IPS DF 19.7 (cell line): ENCODE measurements around the gene PHKA1.
"Not testable (repeated sequence)": the region's sequence is repeated elsewhere in the genome, so short reads cannot be mapped to it uniquely, and the experiment has no call there.

ENCODE experiments used
- DNase-seq: peaks from one replicate; pipeline ENCODE4 v3.0.0-alpha.2; 2013; ENCODE audit warnings: low read depth, low spot score

Gene PHKA1

DNA sequence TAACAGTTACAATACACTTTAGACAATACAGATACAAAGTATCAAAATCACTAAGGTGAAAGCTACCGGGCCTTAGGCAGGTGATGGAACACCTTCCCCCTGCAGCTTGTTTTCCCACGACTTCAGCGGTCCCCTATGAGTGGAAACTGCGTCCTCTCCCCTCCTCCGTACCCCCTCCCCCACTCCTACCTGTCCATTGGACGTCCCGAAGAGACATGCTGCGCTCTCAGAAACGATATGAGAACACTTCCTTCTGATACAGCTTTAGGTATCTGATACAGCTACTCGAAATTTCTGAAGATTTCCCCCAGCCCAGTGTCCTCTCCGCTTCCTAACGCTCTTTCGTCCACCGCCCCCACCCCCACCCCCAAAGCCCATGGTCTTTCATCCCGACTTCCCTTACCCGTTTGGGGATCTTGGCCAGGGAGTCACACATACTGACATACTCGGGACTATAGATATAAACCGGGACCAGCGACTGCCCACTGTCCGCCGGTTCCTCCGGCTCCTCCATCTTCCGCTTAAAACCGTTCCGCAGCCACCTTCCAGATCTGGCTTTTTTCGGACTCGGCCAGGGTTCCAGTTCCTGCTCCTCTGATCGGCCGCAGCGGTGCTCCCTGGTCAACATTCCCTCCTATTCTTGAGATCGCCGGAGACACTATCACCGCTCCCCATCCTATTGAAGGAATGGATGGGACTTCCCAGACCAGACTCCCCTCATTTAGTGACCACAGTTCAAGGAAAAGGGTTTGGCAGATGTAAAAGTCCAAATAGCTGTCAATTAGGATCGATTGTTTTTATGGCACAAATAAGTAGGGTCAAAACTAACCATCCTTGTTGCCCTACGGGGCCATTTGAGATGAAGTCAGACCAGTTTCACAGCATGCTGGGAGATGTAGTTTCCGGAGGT, 141.6 kb downstream of the PHKA1 start, which contains the start of gene HDAC8:
HDAC8 (minus strand) TSS at position 596 of the 910 bp plus-strand sequence; CDS start at position 514, 82 bp downstream.
- no peak for DNase-seq

DNA sequence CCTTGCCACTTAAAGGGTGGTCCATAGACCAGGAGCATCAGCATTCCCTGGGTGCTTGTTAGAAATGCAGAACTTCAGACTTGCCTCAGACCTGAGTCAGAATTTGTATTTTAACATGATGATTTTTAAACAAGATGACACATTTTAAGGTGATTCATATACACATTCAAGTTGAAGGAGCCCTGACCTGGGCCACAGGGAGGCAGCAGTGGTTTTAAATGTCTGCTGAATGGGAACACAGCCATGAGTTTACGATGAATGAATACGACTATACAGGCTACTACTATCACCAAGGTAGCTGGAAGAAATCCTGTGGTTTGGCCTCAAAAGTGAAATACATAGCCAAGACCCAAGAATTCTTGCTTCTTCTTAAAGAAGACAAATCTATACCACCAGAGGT, 144.3 kb downstream of the PHKA1 start:
- no peak for DNase-seq

DNA sequence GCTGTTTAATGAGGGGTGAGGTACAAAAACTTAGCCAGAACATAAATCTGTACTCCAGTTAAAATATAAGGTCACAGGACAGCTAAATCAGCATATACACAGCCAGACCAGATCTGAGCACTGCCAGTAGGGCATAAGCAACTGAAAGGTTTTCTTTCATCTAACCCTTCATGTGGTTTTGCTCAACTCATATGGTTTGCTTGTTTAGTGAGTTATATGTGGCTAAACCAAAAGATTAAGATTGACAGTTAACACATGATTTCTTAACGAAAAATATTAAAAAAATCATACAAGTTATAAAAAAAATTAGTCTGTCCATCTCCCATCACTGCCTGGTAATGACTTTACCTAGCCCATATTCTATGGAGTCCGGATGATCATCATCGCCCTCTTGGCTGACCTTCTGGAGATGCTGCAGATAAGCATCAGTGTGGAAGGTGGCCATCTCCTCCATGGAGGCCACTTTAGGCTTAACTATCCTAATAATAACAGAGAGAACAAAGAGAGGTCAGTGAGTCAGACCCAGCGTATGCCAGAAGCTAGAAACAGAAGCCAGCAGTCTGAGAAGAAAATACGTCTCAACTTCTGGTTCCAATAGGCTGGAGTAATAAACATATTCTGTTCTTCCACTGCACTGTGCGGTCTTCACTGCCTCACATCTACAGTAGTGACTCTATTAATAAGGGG, 145.6 kb downstream of the PHKA1 start:
- DNase-seq: no peak

DNA sequence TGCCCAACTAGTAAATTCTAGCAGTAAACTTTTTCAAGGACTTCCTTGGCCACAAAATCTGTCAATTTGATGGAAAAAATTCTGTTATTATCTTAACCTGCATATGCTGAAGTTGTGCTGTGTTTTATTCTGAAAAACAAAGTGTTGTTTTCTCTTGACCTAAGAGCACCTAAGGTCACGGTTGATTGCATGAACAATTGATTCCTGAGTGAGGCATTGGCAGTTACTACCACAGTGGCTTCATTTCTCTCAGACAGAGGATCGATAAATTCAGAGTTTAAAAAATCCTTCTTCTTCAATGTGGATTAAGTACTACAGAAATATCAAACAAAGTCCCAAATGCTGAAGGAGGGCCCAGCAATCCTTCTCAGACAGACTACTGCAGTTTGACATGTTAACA, 147.7 kb downstream of the PHKA1 start:
- no peak for DNase-seq

DNA sequence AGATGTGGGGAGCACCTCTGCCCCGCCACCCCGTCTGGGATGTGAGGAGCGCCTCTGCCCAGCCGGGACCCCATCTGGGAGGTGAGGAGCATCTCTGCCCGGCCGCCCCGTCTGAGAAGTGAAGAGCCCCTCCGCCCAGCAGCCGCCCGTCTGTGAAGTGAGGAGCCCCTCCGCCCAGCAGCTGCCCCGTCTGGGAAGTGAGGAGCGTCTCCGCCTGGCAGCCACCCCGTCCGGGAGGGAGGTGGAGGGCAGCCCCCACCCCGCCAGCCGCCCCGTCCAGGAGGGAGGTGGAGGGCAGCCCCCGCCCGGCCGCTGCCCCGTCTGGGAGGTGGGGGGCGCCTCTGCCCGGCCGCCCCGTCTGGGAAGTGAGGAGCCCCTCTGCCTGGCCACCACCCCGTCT, 154.5 kb downstream of the PHKA1 start:
- DNase-seq: not testable (repeated sequence)

DNA sequence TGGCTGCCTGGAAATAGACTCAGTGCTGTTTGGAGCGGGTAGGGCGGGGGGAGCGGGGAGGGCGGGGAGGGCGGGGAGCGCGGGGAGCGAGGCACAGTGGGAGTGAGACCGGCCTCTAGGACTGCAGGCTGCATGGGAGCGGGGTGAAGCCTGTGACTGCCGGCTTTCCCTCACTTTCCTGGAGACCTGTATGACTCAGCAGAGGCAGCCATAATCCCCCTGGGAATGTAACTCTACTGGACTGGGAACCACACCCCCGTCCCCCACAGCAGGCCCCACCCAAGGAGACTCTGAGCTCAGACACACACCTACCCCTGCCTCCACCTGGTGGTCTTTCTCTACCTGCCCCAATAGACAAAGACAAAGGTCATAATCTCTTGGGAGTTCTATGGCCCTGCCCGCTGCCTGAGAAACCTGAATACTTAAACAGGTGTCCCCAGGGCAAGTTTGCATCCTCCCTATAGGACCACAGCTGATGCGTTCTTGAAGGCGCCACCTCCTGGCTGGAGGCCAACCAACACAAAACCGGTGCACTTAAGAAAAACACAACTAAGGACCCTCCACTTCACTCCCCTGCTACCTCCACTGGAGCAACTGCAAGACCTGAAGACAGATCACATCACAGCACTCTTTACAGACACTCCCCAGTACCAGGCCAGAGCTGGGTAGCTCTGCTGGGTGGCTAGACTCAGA, 159.5 kb downstream of the PHKA1 start:
- peak; percentile 35 for DNase-seq

DNA sequence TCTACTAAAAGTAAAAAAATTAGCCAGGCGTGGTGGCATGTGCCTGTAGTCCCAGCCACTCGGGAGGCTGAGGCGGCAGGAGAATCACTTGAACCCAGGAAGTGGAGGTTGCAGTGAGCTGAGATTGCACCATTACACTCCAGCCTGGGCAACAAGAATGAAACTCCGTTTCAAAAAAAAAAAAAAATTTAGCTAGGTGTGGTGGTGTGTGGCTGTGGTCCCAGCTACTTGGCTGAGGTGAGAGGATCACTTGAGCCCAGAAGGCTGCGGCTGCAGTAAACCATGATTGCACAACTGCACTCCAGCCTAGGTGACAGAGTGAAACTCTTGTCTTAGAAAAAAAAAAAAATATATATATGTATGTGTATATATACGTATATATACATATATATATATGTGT, 161.7 kb downstream of the PHKA1 start:
- not testable (repeated sequence) for DNase-seq

DNA sequence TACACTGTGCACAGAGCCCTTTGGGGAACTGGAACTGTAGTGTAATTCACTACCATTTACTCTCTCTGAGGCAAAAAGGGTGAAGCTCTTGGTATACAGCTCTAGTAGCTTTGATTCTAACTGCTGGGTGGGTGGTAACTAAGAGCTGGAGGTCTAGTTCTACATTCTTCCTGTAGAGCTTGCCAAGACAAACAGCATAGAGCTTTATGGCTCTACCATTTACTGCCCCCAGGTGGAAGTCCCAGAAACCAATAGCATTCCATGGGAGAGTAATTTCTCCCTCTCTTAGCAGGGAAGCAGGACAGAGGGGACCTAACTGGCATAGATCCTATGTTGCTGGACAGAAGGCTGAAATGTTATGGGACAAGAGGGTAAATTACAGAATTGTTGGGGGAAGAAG, 168.1 kb downstream of the PHKA1 start:
- DNase-seq: no peak

DNA sequence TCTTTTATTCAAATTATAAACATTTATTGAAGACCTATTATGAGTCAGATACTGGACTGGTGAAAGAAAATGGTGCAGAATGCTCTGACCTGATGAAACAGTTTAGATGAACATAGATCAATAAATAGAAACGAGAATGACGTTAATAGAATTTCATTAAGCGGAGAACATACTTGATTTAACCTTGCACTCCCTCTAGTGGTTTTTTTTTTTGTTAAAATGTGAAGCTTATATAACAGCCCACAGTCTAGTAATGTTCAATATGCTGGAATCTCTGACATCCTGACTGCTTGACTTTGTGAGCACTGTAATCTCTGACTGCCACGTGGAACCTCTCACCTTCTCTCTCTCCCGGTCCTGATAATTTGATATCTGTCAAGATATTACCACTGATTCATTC, 173.8 kb downstream of the PHKA1 start:
- no peak for DNase-seq

DNA sequence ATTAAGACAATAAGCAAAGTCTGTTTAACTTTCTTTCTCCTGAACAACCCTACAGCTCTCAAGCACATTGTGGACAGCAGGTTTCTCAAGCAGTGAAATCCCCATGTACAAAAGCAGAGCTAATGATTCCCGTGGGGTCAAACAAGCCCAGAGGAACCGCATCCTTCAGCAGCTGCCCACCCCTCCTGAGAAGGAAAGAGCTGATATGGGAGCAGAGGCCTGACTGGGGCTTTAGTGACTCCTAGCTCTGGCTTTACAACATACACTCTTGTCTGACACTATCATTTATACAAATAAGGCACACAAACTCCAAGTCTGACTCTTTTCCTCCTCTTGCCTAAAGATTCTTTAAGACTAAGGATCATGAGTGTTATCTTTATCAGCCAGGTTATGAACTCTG, 174.3 kb downstream of the PHKA1 start:
- no peak for DNase-seq

DNA sequence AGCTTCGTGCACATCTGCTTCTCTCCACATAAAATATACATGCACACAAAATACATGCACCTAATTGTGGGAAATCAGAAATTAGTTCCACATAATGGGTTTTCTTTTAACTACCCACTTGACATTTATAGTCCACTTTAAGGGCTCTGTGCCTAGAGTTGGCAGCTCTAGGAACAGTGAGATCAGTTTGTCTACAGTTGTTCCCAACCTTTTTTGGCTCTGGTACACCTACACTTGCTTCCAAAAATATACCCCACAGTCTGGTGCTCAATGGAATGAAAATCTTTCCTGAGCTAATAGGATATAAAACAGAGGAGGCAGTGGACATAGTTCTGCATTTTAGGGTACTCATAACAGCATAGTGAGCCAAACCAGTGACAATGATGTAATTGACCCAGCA, 177.6 kb downstream of the PHKA1 start:
- DNase-seq: no peak

DNA sequence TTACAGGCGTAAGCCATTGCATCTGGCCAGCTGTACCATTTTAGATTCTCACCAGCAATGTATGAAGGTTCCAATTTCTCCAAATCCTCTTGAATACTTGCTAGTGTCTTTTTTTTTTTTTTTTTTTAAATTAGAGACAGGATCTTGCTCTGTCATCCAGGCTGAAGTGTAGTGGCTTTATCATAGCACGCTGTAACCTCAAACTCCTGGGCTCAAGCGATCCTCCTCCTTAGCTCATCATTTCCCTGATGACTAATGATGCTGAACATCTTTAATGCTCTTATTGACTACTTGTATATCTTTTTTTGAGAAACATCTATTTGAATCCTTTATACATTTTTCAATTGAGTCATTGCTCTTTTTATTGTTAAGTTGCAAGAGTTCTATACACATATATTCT, 181.7 kb downstream of the PHKA1 start:
- no peak for DNase-seq
